Heart left ventricle (tissue), 16 donors: ENCODE results near the gene BRD1. TPM values are rescaled to one million over a fixed set of nuclear protein-coding genes. Genes with fewer than 3 reads are reported as not detected.

Experiments used
- ATAC-seq, 4 donors: fragments of 200-7000 bp; cut with Tn5 transposase; one replicate each; pipeline ENCODE4 v1.9.1; 2020 to 2022; ENCODE audit warnings: moderate library complexity in 4 of 4, mild to moderate bottlenecking in 3 of 4, moderate number of reproducible peaks in 1 of 4
- DNase-seq, 5 donors: peaks; one replicate each; pipeline ENCODE4 v3.0.0-alpha.2; 2020
- H3K27ac ChIP-seq, 12 donors: fragments of 200-600 bp; sonication (generic) in 4 of 12; one replicate each; pipeline versions ENCODE4 v1.5.0 to v1.8.0; 2016 to 2022; ENCODE audit warnings: mild to moderate bottlenecking in 2 of 12
- H3K27me3 ChIP-seq, 9 donors: fragments of 200-600 bp; sonication (generic) in 2 of 9; one replicate each; pipeline versions ENCODE4 v1.5.1 to v1.8.0; 2016 to 2022; ENCODE audit warnings: mild to moderate bottlenecking in 3 of 9
- H3K36me3 ChIP-seq, 9 donors: fragments of 200-600 bp; sonication (generic) in 2 of 9; one replicate each; pipeline versions ENCODE4 v1.5.0 to v1.8.0; 2018 to 2022; ENCODE audit warnings: mild to moderate bottlenecking in 2 of 9
- H3K4me1 ChIP-seq, 12 donors: fragments of 200-600 bp; sonication (generic) in 4 of 12; one replicate each; pipeline versions ENCODE4 v1.5.0 to v1.8.0; 2016 to 2022; ENCODE audit warnings: mild to moderate bottlenecking in 3 of 12
- H3K4me3 ChIP-seq, 12 donors: fragments of 200-600 bp; sonication (generic) in 4 of 12; one replicate each; pipeline versions ENCODE4 v1.5.0 to v1.8.0; 2017 to 2022; ENCODE audit warnings: mild to moderate bottlenecking in 9 of 12, moderate library complexity in 4 of 12
- H3K9me3 ChIP-seq, 12 donors: fragments of 200-600 bp; sonication (generic) in 4 of 12; one replicate each; pipeline versions ENCODE4 v1.5.0 to v1.8.0; 2016 to 2022; ENCODE audit warnings: mild to moderate bottlenecking in 1 of 12
- CTCF ChIP-seq, 12 donors: fragments of 200-600 bp; sonication (generic) in 4 of 12; IDR thresholded peaks; one replicate each; pipeline versions ENCODE4 v1.5.0 to v1.8.0; 2018 to 2022; ENCODE audit warnings: antibody characterized with exemption in 12 of 12, mild to moderate bottlenecking in 5 of 12
- POLR2A ChIP-seq, 2 donors: fragments of 450-650 bp; IDR thresholded peaks; one replicate each; pipeline ENCODE4 v1.6.1; 2017; ENCODE audit warnings: antibody characterized with exemption in 2 of 2, mild to moderate bottlenecking in 2 of 2, moderate library complexity in 2 of 2
- WGBS, 4 donors: extraction: QIAGEN DNeasy Blood & Tissue Kit in 2 of 4; methylation state at CpG; one replicate each; pipeline versions ENCODE4 v1.1.5 to v1.1.7; 2013 to 2018; 5-methylcytosine and 5-hydroxymethylcytosine counted together
- intact Hi-C, 10 donors: fragments of 100-400 bp; cut with DNase I; formaldehyde crosslinking; loops; one replicate each; pipeline versions ENCODE4 v1.11.1 to v1.14.2; 2022
- polyA plus RNA-seq, 2 donors: library from polyadenylated mRNA; stranded (reverse); fragments of 200-250 nt; gene quantifications; one replicate each; pipeline ENCODE4 v1.2.3, GENCODE V29; 2013
- total RNA-seq, 9 donors: library from RNA; depleted of rRNA in 2 of 9; stranded (reverse); fragments of >200 nt in 2 of 9; fragmentation: NEBNext Ultra II Directional in 3 of 9; extraction: Animal tissue kit (Norgen Biotek cat#: 25700) in 3 of 9; gene quantifications; one replicate each; pipeline versions ENCODE4 v1.1.0 to v1.2.4, GENCODE V29; 2016 to 2023
- donor health status: ischemic (EF 13 %, LVEDD 7.1; RV severe dilation, severe dysfunction).
- donor health status: healthy with polysubstance abuse.
- donor health status: DM: no; HTN: yes; CAD: no.
- donor health status: DM: no; HTN: no; CAD: no.
- donor health status: ischemic (EF 25% LVEDD 6.9; RV normal size, moderate dysfunction).
- donor health status: ischemic (EF 25% LVEDD 5.7; RV mildly dilated, moderate dysfunction).
- donor health status: healthy.
- donor health status: DM: yes; HTN: yes; CAD: no.
- donor health status: ischemic (EF 35%, LVEDD 5.7; RV mildly dilated, moderate dysfunction).
- donor health status: nonischemic (EF 11% LVEDD 7.7; RV severe dilation, severe dysfunction).
- donor health status: DM: yes; HTN: yes; CAD: no.
- donor health status: PGD.
- donor health status: ischemic (EF 29% LVEDD 5.4; RV normal size, mild dysfunction).
- donor health status: nonischemic (EF 23%, LVEDD 6.1; RV moderate dilation, normal function).

The BRD1 gene
- total and polyA plus RNA-seq, 11 donors = 12.0 to 27.0 (median 17.2) TPM

- peaks cover 2 to 36% (median 22%) of the 10 kb centered on the region in 12 donors for H3K4me1 ChIP-seq
- H3K27me3 ChIP-seq = no peaks in the 10 kb centered on the region
- 93 to 97% (median 95%) methylated on average over 22 of the region's 22 CpGs for WGBS, 4 donors
- peaks cover 0 to 91% (median 70%) of the 10 kb centered on the region in 9 donors for H3K36me3 ChIP-seq
- H3K9me3 ChIP-seq = no peaks in the 10 kb centered on the region
- no peak overlapping the region for H3K27ac ChIP-seq
- ATAC-seq (no peak), DNase-seq (peak in 1 of 5 donors; percentile 20)
- intact Hi-C loops = loop anchor here in 2 of 10 donors (10.0 kb wide), 2 partner anchors 57 to 117 kb away; partner anchors contain the start of genes ZBED4 (in 2 of the 2), ALG12 (in 1 of the 2) and CRELD2 (in 1 of the 2)
- no peak for TF ChIP-seq CTCF (IDR thresholded peaks at IDR 0.05)
- TF ChIP-seq POLR2A (IDR thresholded peaks at IDR 0.05) = no peak
- H3K4me3 ChIP-seq = no peak overlapping the region
Observed at GRCh38 chr22:49797706-49798105, 30.0 kb downstream of the BRD1 start.

GRCh38 chr22:49796596-49797270 lies 30.9 kb downstream of the BRD1 start:
- ATAC-seq (no peak), DNase-seq (peak in 1 of 5 donors; percentile 20)
- no peak overlapping the region for H3K4me3 ChIP-seq
- intact Hi-C loops = loop anchor here in 2 of 10 donors (10.0 kb wide), 2 partner anchors 58 to 118 kb away; partner anchors contain the start of genes ZBED4 (in 2 of the 2), ALG12 (in 1 of the 2) and CRELD2 (in 1 of the 2)
- H3K9me3 ChIP-seq = no peaks in the 10 kb centered on the region
- no peak for TF ChIP-seq CTCF (IDR thresholded peaks at IDR 0.05)
- TF ChIP-seq POLR2A (IDR thresholded peaks at IDR 0.05) = no peak
- peaks cover 2 to 43% (median 31%) of the 10 kb centered on the region in 12 donors for H3K4me1 ChIP-seq
- no peak overlapping the region for H3K27ac ChIP-seq
- H3K36me3 ChIP-seq = peaks cover 0 to 97% (median 78%) of the 10 kb centered on the region in 9 donors
- 94 to 97% (median 96%) methylated on average over 21 to 25 of the region's 25 CpGs for WGBS, 4 donors
- no peaks in the 10 kb centered on the region for H3K27me3 ChIP-seq

GRCh38 chr22:49795521-49795920 lies 32.2 kb downstream of the BRD1 start:
- Histone ChIP-seq H3K9me3 (no peaks in the 10 kb centered on the region), H3K4me3 (no peak overlapping the region), H3K36me3 (peaks cover 0 to 95% (median 79%) of the 10 kb centered on the region in 9 donors), H3K27me3 (no peaks in the 10 kb centered on the region), H3K27ac (no peak overlapping the region), H3K4me1 (peaks cover 0 to 43% (median 32%) of the 10 kb centered on the region in 12 donors)
- ATAC-seq (no peak), DNase-seq (peak in 1 of 5 donors; percentile 7)
- intact Hi-C loops = loop anchor here in 2 of 10 donors (10.0 kb wide), 2 partner anchors 59 to 119 kb away; partner anchors contain the start of genes ZBED4 (in 2 of the 2), ALG12 (in 1 of the 2) and CRELD2 (in 1 of the 2)
- 88 to 92% (median 91%) methylated on average over 11 of the region's 11 CpGs for WGBS, 4 donors
- TF ChIP-seq CTCF (IDR thresholded peaks at IDR 0.05) (no peak), POLR2A (IDR thresholded peaks at IDR 0.05) (no peak)

GRCh38 chr22:49793871-49794270 lies 33.8 kb downstream of the BRD1 start:
- no peaks in the 10 kb centered on the region for H3K9me3 ChIP-seq
- peak in 1 of 5 donors; percentile 23 for DNase-seq
- intact Hi-C loops = loop anchor here in 2 of 10 donors (10.0 kb wide), 2 partner anchors 61 to 121 kb away; partner anchors contain the start of genes ZBED4 (in 2 of the 2), ALG12 (in 1 of the 2) and CRELD2 (in 1 of the 2)
- H3K36me3 ChIP-seq = peaks cover 0 to 85% (median 78%) of the 10 kb centered on the region in 9 donors
- TF ChIP-seq CTCF (IDR thresholded peaks at IDR 0.05) (no peak), POLR2A (IDR thresholded peaks at IDR 0.05) (no peak)
- 84 to 94% (median 89%) methylated on average over 12 to 23 of the region's 23 CpGs for WGBS, 4 donors
- no peak for ATAC-seq
- peak overlapping the region in 1 of 12 donors; percentile 75 for H3K27ac ChIP-seq
- no peaks in the 10 kb centered on the region for H3K27me3 ChIP-seq
- H3K4me3 ChIP-seq = no peak overlapping the region
- peaks cover 8 to 47% (median 44%) of the 10 kb centered on the region in 12 donors for H3K4me1 ChIP-seq
